ENCODE data around the gene NUDT19.
"Not testable (repeated sequence)": the region's sequence is repeated elsewhere in the genome, so short reads cannot be mapped to it uniquely, and the experiment has no call there.

NUDT19 gene

DNA sequence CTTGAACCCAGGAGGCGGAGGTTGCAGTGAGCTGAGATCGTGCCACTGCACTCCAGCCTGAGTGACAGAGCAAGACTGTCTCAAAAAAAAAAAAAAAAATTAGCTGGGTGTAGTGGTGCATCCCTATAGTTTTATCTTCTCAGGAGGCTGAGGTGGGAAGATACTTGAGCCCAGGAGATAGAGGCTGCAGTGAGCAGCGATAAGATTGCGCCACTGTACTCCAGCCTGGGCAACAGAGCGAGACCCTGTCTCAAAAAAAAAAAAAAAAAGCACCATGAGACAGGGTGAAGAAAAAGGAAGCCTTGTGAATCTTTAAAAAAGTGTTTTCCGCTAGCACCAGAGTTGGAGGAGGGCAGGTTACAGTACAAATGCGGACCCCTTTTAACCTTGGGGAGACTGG, 24.6 kb downstream of the NUDT19 start:
- not testable (repeated sequence) for DNase-seq

DNA sequence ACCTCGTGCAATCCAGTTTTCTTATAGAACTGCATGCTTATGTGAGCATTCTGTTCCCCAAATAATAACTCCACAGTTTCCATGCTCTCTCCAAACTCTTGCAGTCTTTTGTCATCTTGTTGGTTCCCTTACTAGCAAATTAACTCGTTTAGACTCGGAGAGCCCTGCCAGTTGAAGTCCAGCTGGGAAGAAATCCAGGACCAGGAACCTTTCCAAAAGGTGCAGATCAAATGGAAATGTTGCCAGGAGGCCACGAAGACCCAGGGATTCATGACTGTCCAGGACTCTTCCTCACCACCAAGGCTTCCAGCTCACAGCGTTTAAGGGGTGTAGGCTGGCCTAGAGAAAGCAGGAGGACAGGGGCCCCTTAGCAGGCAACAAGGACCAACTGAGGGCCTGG, 25.9 kb downstream of the NUDT19 start:
- DNase-seq, result no peak

DNA sequence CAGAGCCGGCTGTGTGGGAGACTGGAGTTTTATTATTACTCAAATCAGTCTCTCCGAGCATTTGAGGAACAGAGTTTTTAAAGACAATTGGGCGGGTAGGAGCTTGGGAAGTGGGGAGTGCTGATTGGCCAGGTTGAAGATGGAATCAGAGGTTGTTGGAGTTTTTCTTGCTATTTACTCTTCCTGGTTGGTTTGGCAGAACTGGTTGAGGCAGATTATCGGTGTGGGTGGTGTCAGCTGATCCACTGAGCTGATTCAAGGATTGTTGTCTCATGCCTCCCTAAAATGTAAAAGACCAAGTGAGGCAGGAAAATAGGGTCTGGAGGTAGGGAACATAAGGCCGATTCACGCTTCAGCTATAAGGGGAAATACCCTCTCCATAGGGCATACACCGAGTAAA, 26.7 kb downstream of the NUDT19 start:
- DNase-seq, result no peak

DNA sequence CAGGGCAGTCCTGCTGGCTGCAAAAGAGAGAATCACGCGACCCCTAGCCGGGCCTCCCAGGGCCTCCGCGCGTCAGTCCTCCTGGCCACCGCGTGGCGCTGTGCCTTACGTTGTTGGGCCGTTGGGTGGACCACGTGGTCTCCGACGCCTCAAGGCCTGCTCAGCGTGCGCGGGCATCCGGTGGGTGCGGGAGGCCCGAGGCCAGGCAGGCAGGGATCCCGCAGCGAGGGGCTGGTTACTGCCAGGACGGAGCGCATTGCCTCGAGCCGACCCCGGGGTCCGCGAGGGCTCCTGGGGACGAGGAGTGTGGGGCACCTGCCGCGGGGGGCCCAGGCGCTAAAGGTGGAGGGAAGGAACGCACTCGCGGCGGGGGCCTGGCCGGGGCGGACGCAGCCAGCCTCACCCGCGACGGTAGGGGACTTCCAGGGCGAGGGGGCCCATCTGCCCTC, 28.0 kb downstream of the NUDT19 start, which contains the start of gene TDRD12:
Gene TDRD12, plus strand, starts transcription at position 157 of the 449 bp plus-strand sequence. CDS start 306 bp downstream, outside the sequence.
- no peak for DNase-seq

DNA sequence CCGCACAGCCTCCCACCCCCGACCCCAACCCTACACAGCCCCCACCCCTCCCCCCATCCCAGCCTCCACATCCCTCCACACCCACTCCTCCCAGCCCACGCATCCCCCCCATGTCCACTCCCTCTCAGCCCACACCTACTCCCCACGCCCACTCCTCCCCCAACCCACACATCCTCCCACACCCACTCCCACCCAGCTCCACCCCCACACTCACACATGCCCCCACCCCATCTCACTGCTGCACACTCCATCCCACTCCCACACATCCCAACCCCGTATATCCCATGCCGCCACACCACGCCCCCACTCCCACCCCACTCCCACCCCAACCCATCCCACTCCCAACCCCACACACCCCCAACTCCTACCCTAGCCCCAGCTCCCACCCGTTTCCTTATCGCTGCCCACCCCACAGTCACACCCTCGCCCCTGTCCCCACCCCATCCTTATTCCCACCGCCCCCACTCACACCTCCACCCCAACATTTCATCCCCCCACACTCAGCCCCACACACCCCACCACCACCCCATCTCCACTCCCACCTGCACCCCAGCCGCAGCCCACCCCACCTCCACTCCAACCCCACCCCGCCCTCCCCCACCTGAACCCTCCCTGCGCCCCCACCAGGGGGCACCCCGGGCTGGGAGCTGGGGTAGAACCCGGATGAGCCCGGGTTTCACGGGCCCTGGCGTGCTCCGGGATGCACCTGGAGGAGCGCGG, 28.8 kb downstream of the NUDT19 start:
- DNase-seq, result no peak

DNA sequence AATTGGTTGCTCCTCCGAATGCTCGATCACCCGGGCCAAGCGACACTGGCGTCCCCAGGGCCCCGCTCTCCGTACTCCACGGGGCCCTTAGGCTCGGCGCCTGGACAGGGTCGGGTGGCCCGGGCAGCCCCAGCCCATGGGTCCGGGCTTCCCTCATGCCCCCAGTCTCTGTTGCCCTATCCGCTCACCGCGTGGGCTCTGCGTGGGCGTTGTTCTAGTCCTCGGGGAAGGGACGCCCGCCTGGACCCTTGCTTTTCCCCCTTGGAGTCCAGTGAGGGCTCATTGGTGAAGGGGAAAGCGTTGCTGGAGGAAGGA, 29.3 kb downstream of the NUDT19 start:
- DNase-seq, result no peak

DNA sequence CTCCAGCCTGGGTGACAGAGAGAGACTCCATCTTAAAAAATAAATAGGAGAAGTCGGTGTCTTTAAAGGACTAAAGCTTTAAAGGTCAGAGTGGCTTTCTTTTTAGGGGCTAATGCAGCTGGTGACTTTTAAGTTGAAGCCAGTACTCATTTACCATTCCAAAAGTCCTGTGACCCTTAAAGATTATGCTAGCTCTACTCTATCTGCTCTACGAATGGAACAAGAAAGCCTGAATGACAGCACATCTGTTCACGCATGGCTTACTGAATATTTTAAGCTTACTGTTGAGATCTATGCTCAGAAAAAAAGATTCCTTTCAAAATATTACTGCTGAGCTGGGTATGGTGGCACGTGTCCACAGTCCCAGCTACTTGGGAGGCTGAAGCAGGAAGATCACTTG, 44.3 kb downstream of the NUDT19 start:
- no peak for DNase-seq

DNA sequence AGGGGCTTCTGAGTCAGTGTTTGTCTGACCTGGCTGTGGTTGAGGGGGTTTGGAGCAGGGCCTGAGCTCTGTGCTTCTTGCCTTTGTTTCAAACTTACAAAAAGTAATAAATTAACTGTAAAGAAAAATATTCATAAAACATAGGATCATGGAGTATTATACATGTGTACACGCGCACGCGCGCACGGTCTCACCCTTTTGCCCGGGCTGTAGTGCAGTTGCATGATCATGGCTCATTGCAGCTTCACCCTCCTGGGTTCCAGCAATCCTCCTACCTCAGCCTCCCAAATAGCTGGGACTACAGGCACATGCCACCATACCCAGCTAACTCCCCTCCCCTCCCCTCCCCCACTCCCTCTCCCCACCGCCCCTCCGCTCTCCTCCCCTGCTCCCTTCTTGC, 51.4 kb downstream of the NUDT19 start:
- DNase-seq, result no peak

DNA sequence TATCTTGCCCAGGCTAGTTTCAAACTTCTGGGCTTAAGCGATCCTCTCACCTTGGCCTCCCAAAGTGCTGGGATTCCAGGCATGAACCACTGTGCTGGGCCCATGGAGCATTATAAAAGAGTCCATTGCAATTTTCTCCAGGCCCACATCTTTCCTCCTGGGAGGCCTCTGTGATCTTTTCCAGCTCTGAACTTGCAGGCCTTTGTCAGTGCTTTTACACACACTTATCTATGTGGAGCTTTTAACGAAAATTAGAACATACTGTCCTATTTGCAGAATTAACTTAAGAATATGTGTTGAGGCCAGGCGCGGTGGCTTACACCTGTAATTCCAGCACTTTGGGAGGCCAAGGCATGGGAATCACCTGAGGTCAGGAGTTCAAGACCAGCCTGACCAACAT, 51.8 kb downstream of the NUDT19 start:
- DNase-seq, result no peak

DNA sequence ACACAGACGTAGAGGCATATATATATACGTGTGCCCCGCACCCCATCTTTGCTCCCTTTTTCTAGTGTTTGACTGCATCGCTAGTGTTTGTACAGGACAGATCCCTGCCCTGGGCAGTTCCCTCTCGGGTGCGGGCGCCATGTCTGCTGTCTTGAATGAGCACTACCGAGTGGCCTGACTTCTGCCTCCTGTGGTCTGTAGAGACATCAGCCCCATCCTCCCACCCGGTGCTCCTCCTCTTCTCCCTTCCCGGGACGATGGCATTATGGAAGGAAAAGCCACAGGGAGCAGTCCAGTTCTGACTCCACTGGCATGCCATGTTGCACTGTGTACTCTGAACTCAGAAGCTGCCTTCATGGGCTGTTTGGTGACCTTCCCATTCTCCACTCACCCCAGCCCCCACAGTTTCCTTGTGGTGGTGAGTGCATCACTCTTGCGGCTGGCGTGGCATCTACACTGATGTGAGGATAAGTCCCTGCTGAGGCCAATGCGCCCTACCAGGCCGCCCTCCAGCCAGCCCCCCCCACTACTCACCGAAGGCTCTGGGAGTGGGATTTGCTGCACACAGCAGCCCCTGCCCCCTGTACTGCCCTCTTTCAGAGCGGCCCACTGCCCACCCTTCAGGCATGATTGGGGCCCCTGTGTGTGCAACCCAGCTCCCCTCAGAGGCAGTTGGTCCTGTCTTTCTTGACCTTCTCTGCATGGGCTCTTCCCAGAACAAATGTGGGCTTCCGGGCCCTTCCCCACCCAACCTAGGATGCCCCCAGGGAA, 53.1 kb downstream of the NUDT19 start:
- DNase-seq, result no peak

DNA sequence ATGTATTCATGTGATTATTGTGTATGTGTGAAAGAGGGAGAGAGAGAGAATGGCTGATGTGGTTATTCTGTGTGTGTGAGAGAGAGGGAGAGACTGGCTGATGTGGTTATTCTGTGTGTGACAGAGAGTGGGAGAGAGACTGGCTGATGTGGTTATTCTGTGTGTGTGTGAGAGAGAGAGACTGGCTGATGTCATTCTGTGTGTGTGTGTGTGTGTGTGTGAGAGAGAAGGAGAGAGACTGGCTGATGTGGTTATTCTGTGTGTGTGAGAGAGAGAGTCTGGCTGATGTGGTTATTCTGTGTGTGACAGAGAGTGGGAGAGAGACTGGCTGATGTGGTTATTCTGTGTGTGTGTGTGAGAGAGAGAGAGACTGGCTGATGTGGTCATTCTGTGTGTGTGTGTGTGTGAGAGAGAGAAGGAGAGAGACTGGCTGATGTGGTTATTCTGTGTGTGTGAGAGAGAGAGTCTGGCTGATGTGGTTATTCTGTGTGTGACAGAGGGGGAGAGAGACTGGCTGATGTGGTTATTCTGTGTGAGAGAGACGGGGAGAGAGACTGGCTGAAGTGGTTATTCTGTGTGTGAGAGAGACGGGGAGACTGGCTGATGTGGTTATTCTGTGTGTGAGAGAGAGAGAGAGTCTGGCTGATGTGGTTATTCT, 54.1 kb downstream of the NUDT19 start:
- DNase-seq, result not testable (repeated sequence)

DNA sequence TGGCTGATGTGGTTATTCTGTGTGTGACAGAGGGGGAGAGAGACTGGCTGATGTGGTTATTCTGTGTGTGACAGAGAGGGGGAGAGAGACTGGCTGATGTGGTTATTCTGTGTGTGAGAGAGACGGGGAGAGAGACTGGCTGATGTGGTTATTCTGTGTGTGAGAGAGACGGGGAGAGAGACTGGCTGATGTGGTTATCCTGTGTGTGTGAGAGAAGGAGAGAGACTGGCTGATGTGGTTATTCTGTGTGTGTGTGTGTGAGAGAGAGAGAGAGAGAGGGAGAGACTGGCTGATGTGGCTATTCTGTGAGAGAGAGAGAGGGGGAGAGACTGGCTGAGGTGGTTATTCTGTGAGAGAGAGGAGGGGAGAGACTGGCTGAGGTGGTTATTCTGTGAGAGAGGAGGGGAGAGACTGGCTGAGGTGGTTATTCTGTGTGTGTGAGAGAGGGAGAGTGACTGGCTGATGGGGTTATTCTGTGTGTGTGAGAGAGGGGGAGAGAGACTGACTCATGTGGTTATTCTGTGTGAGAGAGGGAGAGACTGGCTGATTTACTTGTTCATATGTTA, 55.1 kb downstream of the NUDT19 start:
- not testable (repeated sequence) for DNase-seq

DNA sequence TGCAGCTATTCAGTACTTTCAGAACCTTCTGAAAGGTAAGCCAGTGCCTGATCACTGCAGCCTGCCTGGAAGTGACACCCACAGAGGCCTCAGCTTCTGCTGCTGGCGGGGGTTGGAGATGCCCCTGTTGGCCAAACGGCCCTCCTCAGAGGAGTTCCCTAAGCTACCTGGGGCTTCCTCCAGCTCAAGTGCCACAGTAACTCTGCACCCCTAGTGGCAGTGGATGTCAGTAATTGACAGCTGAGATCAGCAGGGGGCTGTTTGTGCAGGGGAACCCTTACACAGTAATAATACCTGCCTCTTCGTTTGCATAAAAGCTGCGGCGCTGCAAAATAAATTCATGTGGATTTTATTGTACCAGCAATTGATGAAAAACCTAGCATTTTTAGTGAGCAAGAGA, 56.9 kb downstream of the NUDT19 start:
- no peak for DNase-seq

DNA sequence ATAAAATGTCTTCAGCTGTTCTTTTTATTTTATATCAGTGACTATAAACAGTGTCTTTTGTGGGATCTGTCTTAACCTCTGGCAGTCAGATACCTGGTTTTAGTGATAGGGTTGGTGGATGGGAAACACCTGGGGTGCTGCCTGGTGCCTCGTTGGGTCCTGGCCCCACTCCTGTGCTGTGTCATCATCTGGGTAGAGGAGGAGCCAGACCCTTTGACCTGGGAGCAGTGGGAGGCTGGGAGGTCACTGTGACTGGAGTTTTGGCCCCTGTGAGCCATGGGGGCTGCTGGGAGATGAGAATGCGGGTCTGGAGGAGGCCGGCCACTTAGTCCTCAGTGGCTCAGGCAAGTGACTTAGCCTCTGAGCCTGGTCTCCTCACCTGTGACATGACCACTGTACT, 57.3 kb downstream of the NUDT19 start:
- DNase-seq, result no peak

DNA sequence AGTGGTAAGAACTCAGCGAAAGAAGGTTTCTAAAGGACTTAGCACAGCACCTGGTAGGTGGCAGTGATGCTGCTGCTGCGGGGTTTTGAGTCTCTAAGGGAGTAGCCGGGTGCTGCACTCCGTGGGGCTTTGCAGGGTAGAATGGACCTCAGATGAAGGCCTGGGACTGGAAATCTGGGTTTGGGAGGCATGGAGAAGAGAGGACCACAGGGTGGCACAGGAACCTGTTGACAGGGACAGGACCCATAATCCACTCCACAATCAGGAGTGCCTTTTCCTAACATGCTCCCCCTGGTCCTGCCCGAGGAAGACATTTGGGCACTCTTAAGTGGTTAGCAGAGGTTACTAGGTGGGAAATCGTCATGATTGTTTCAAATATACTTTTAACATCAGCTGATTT, 57.7 kb downstream of the NUDT19 start:
- no peak for DNase-seq

DNA sequence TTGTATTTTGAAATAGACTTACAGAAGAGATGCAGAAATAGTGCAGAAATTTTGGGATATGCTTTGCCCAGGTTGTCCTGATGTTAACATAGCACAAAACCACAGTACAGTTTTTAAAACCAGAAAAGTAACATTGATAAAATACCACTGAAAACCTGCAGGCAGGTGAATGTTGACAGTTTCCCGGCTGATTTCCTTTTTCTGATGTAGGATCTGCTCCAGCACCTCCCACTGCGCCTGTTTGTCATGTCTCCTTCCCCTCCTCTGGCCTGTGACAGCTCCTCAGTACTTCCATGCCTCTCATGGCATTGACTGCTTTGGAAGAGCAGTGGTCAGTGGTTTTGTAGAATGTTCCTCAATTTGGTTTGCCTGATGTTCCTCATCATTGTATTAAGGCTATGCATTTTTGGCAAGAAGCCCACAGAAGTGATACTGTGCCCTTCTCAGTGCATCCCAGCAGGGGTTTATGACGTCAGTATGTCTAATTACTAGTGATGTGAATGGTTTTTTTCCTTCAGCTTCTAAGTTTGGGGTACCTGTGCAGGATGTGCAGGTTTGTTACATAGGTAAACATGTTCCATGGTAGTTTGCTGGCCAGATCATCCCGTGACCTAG, 58.9 kb downstream of the NUDT19 start:
- DNase-seq, result no peak

DNA sequence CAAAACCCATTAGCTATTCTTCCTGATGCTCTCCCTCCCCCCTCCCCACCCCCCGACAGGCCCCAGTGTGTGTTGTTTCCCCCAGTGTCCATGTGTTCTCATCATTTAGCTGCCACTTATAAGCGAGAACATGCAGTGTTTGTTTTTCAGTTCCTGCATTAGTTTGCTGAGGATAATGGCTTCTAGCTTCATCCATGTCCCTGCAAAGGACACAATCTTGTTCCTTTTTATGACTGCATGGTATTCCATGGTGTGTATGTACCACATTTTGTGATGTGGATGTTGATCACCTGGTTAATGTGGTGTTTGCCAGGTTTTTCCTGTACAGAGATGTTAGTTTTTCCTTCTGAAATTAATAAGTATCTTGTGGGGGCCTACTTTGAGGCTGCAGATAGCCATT, 59.4 kb downstream of the NUDT19 start:
- no peak for DNase-seq

DNA sequence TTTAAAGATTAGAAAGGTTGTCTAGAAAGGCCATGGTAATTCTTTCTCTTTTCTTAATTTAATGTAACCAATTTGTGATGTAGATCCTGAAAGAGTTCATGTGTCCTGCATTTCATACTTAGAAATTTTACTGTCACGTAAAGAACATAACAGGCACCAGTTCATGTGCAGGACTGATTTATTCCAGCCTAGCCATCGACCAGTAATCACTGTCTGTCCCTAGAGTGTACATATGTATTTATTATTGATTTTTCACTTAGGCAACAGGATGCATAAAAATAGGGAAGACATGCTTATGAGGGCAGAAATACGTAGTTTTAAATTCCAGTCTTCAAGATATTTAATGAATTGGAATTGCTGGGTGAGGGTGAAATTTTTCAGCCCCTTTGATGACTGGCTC, 65.6 kb downstream of the NUDT19 start:
- no peak for DNase-seq
